CD4-positive, alpha-beta T cell treated with Interleukin-6 at 100 ng/mL for 8 hours (primary cell): Measurements from ENCODE around the gene MT1E.
"Not testable (repeated sequence)": the region's sequence is repeated elsewhere in the genome, so short reads cannot be mapped to it uniquely, and the experiment has no call there.

Source experiments
- DNase-seq: peaks from one replicate; pipeline ENCODE4 v3.0.0-alpha.2; 2020; ENCODE audit warnings: mixed read lengths, low spot score

Gene MT1E

GRCh38 chr16:56672761-56673536 is 47.4 kb downstream of the MT1E start:
- DNase-seq: no peak

- DNase-seq: no peak
These were observed 48.3 kb downstream of the MT1E start for GRCh38 chr16:56673921-56674320.

- not testable (repeated sequence) for DNase-seq
These were observed 49.0 kb downstream of the MT1E start for GRCh38 chr16:56674570-56674969.

- peak; percentile 16 for DNase-seq
These were observed 50.2 kb downstream of the MT1E start for GRCh38 chr16:56675685-56676210.
